H9 (cell line): Measurements from ENCODE around the gene RPL29. TPM values are rescaled to one million over a fixed set of nuclear protein-coding genes. Genes with fewer than 3 reads are reported as not detected.

Source experiments
- DNase-seq: peaks from one replicate; pipeline ENCODE4 v3.0.0-alpha.2; 2017
- H2AFZ ChIP-seq: one replicate; pipeline ENCODE4 v1.6.1; 2013; ENCODE audit warnings: mild to moderate bottlenecking, low read length, control low read depth, moderate library complexity
- H2AK5ac ChIP-seq: 2 replicates; pipeline ENCODE4 v1.6.1; 2013; ENCODE audit warnings: low read length, control low read depth, mixed read lengths; ENCODE audit not compliant: insufficient read length
- H2BK120ac ChIP-seq: one replicate; pipeline ENCODE4 v1.6.1; 2013; ENCODE audit warnings: low read depth, mild to moderate bottlenecking, low read length, control low read depth, inconsistent platforms; ENCODE audit not compliant: poor library complexity, severe bottlenecking
- H2BK12ac ChIP-seq: 2 replicates; pipeline ENCODE4 v1.6.1; 2013; ENCODE audit warnings: low read length, control low read depth, mixed read lengths, low read depth; ENCODE audit not compliant: insufficient read length
- H2BK15ac ChIP-seq: 2 replicates; pipeline ENCODE4 v1.6.1; 2013; ENCODE audit warnings: low read depth, low read length, control low read depth
- H2BK20ac ChIP-seq: one replicate; pipeline ENCODE4 v1.6.1; 2013; ENCODE audit warnings: low read depth, mild to moderate bottlenecking, low read length, control low read depth, inconsistent platforms; ENCODE audit not compliant: poor library complexity, severe bottlenecking
- H2BK5ac ChIP-seq: 2 replicates; pipeline ENCODE4 v1.6.1; 2013; ENCODE audit warnings: low read length, control low read depth, mixed read lengths; ENCODE audit not compliant: insufficient read length
- H3K14ac ChIP-seq: 2 replicates; pipeline ENCODE4 v1.6.1; 2013; ENCODE audit warnings: low read length, control low read depth; ENCODE audit not compliant: insufficient read depth
- H3K18ac ChIP-seq: 2 replicates; pipeline ENCODE4 v1.6.1; 2013; ENCODE audit warnings: low read depth, mild to moderate bottlenecking, mixed read lengths, low read length, control low read depth; ENCODE audit not compliant: insufficient read length
- H3K23ac ChIP-seq: 2 replicates; pipeline ENCODE4 v1.6.1; 2013; ENCODE audit warnings: low read length, control low read depth, mixed read lengths, low read depth; ENCODE audit not compliant: insufficient read length
- H3K23me2 ChIP-seq: 2 replicates; pipeline ENCODE4 v1.6.1; 2013; ENCODE audit warnings: low read depth, mild to moderate bottlenecking, mixed read lengths, low read length, control low read depth; ENCODE audit not compliant: insufficient read length, poor library complexity, severe bottlenecking
- H3K27ac ChIP-seq: 2 replicates; pipeline ENCODE4 v1.5.1; 2013; ENCODE audit warnings: low read length, control low read depth, mixed read lengths, low read depth; ENCODE audit not compliant: insufficient read length
- H3K27me3 ChIP-seq: 2 replicates; pipeline ENCODE4 v1.6.1; 2013; ENCODE audit warnings: low read length, control low read depth, inconsistent platforms; ENCODE audit not compliant: insufficient read depth
- H3K4ac ChIP-seq: 2 replicates; pipeline ENCODE4 v1.6.1; 2013; ENCODE audit warnings: low read depth, mild to moderate bottlenecking, control low read depth, inconsistent platforms, low read length, moderate library complexity
- H3K4me1 ChIP-seq: 2 replicates; pipeline ENCODE4 v1.6.1; 2013; ENCODE audit warnings: low read length, control low read depth, inconsistent platforms; ENCODE audit not compliant: insufficient read depth
- H3K4me2 ChIP-seq: 2 replicates; pipeline ENCODE4 v1.6.1; 2013; ENCODE audit warnings: low read length, control low read depth, mixed read lengths; ENCODE audit not compliant: insufficient read length, insufficient read depth
- H3K56ac ChIP-seq: 2 replicates; pipeline ENCODE4 v1.6.1; 2013; ENCODE audit warnings: low read depth, mild to moderate bottlenecking, mixed read lengths, low read length, control low read depth; ENCODE audit not compliant: insufficient read length
- H3K79me1 ChIP-seq: 2 replicates; pipeline ENCODE4 v1.6.1; 2013; ENCODE audit warnings: low read depth, mild to moderate bottlenecking, moderate library complexity, low read length, control low read depth, inconsistent platforms; ENCODE audit not compliant: insufficient read depth, poor library complexity, severe bottlenecking
- H3K79me2 ChIP-seq: 2 replicates; pipeline ENCODE4 v1.6.1; 2013; ENCODE audit warnings: low read length, control low read depth, inconsistent platforms; ENCODE audit not compliant: insufficient read depth
- H3K9ac ChIP-seq: 2 replicates; pipeline ENCODE4 v1.6.1; 2013; ENCODE audit warnings: low read length, control low read depth, mixed read lengths; ENCODE audit not compliant: insufficient read length; ENCODE audit errors: extremely low read depth
- H3K9me3 ChIP-seq: one replicate; pipeline ENCODE4 v1.6.1; 2013; ENCODE audit warnings: low read depth, low read length, inconsistent platforms; ENCODE audit not compliant: control insufficient read depth
- H3T11ph ChIP-seq: one replicate; pipeline ENCODE4 v1.6.1; 2013; ENCODE audit warnings: mild to moderate bottlenecking, low read length, control low read depth, inconsistent platforms
- H4K20me1 ChIP-seq: one replicate; pipeline ENCODE4 v1.6.1; 2013; ENCODE audit not compliant: control insufficient read depth, insufficient read length, insufficient read depth
- H4K5ac ChIP-seq: 2 replicates; pipeline ENCODE4 v1.6.1; 2013; ENCODE audit warnings: low read depth, mild to moderate bottlenecking, mixed read lengths, low read length, control low read depth; ENCODE audit not compliant: insufficient read length
- H4K8ac ChIP-seq: replicated peaks from 2 replicates; pipeline ENCODE4 v1.6.1; 2013; ENCODE audit warnings: low read length, control low read depth, mixed read lengths, low read depth; ENCODE audit not compliant: insufficient read length
- H4K91ac ChIP-seq: 2 replicates; pipeline ENCODE4 v1.6.1; 2013; ENCODE audit warnings: low read depth, mild to moderate bottlenecking, moderate library complexity, mixed read lengths, low read length, control low read depth; ENCODE audit not compliant: insufficient read length
- H3K27ac Mint-ChIP-seq, 3 experiments: 2 replicates in 2 of 3; 3 replicates in 1 of 3; pipeline ENCODE4 v1.8.0; 2020 to 2021; ENCODE audit warnings: mixed read lengths in 3 of 3, mild to moderate bottlenecking in 1 of 3, moderate library complexity in 1 of 3
- H3K27me3 Mint-ChIP-seq: 2 replicates; pipeline ENCODE4 v1.8.0; 2021; ENCODE audit warnings: low read depth, mild to moderate bottlenecking, moderate library complexity, mixed read lengths
- H3K36me3 Mint-ChIP-seq, 3 experiments: 2 replicates in 2 of 3; 3 replicates in 1 of 3; pipeline ENCODE4 v1.8.0; 2020 to 2021; ENCODE audit warnings: low read depth in 3 of 3, mixed read lengths in 3 of 3; ENCODE audit not compliant: insufficient read depth in 1 of 3
- H3K4me1 Mint-ChIP-seq, 2 experiments: 2 replicates each; pipeline ENCODE4 v1.8.0; 2020; ENCODE audit warnings: mixed read lengths in 2 of 2
- H3K4me3 Mint-ChIP-seq, 2 experiments: 2 replicates in 1 of 2; 3 replicates in 1 of 2; pipeline ENCODE4 v1.8.0; 2020 to 2021; ENCODE audit warnings: mild to moderate bottlenecking in 2 of 2, mixed read lengths in 2 of 2, moderate library complexity in 1 of 2
- H3K9me3 Mint-ChIP-seq, 2 experiments: 2 replicates in 1 of 2; 3 replicates in 1 of 2; pipeline ENCODE4 v1.8.0; 2020; ENCODE audit warnings: mild to moderate bottlenecking in 2 of 2, mixed read lengths in 2 of 2, moderate library complexity in 1 of 2
- WGBS: extraction: QIAGEN DNeasy Blood & Tissue Kit; methylation state at CpG from one replicate; pipeline ENCODE4 v1.1.7; 2013; ENCODE audit warnings: missing lambda C conversion rate, low lambda C conversion rate, mixed read lengths; ENCODE audit not compliant: insufficient read length; ENCODE audit errors: extremely low coverage; 5-methylcytosine and 5-hydroxymethylcytosine counted together
- total RNA-seq: library from RNA; stranded (reverse); gene quantifications from 2 replicates; pipeline ENCODE4 v1.2.1, GENCODE V29; 2021
- TF ChIP-seq, protein P1 (sequence below): fragments of 200-600 bp; sonication (generic); conservative IDR thresholded peaks from 3 replicates; pipeline ENCODE4 v1.8.0; 2021; ENCODE audit warnings: antibody characterized with exemption, mild to moderate bottlenecking

Gene RPL29
- total RNA-seq, 1 experiment from 2014 or later, result 1,592 TPM

DNA sequence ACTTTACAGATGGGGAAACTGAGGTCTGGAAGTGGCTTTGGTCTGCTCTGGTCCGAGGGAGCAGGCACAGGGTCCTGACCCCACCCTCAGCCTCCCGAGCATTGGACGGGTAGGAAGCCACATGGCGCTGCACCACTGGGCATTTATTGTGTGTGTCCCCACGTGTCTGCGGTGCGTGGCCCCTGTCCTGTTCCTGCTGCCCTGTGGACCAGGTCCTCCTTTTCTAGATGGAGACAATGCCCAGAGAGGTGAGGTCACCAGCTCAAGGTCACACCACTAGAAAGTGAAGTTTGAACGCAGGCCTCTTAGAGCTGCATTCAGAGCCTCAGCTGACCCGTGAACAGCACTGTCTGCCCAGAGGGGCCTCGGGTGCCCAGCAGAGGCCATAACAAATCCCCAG is 33.8 kb upstream of the RPL29 start:
- no CpG with 5 or more reads among the region's 10 CpGs for WGBS
- Histone ChIP-seq H3K27ac (no peak overlapping the region), H2BK120ac (no peak overlapping the region), H2BK15ac (no peak overlapping the region), H3K23me2 (no peaks in the 10 kb centered on the region), H4K20me1 (no peaks in the 10 kb centered on the region), H3K14ac (no peak overlapping the region), H2AFZ (no peak overlapping the region), H3T11ph (no peak overlapping the region), H3K79me2 (no peaks in the 10 kb centered on the region), H4K5ac (no peak overlapping the region), H2AK5ac (no peak overlapping the region), H3K4me2 (no peak overlapping the region), H4K8ac (no peak overlapping the region), H2BK5ac (no peak overlapping the region), H3K9ac (no peak overlapping the region), H3K4me1 (no peaks in the 10 kb centered on the region), H3K27me3 (no peaks in the 10 kb centered on the region), H3K4ac (no peak overlapping the region), H3K79me1 (no peaks in the 10 kb centered on the region), H3K18ac (no peak overlapping the region), H3K23ac (no peak overlapping the region), H2BK20ac (no peak overlapping the region), H2BK12ac (no peak overlapping the region), H3K56ac (no peak overlapping the region), H3K9me3 (no peaks in the 10 kb centered on the region), H4K91ac (no peak overlapping the region)
- H3K4me1 Mint-ChIP-seq, result peaks cover 0 to 9% of the 10 kb centered on the region in 2 experiments; a peak in 2 of 4 replicates
- no peak overlapping the region for H3K4me3 Mint-ChIP-seq
- no peak for DNase-seq
- H3K9me3 Mint-ChIP-seq, result no peaks in the 10 kb centered on the region
- TF ChIP-seq, protein P1, sequence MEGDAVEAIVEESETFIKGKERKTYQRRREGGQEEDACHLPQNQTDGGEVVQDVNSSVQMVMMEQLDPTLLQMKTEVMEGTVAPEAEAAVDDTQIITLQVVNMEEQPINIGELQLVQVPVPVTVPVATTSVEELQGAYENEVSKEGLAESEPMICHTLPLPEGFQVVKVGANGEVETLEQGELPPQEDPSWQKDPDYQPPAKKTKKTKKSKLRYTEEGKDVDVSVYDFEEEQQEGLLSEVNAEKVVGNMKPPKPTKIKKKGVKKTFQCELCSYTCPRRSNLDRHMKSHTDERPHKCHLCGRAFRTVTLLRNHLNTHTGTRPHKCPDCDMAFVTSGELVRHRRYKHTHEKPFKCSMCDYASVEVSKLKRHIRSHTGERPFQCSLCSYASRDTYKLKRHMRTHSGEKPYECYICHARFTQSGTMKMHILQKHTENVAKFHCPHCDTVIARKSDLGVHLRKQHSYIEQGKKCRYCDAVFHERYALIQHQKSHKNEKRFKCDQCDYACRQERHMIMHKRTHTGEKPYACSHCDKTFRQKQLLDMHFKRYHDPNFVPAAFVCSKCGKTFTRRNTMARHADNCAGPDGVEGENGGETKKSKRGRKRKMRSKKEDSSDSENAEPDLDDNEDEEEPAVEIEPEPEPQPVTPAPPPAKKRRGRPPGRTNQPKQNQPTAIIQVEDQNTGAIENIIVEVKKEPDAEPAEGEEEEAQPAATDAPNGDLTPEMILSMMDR, result no peak
- H3K27me3 Mint-ChIP-seq, result peaks cover 2% of the 10 kb centered on the region
- no peak overlapping the region for H3K27ac Mint-ChIP-seq
- no peaks in the 10 kb centered on the region for H3K36me3 Mint-ChIP-seq
